Measurements from ENCODE around the gene MPG. TPM values are rescaled to one million over a fixed set of nuclear protein-coding genes. Genes with fewer than 3 reads are reported as not detected.

The MPG gene
- total RNA-seq, 1 donor from 2014 or later, result 43.4 TPM

- H3K4me1 Mint-ChIP-seq, result no peaks in the 10 kb centered on the region
- no peak for TF ChIP-seq CTCF (IDR thresholded peaks at IDR 0.05; ENCODE audit: unreplicated experiment)
- H3K27ac Mint-ChIP-seq, result no peak overlapping the region
- no peak for DNase-seq (ENCODE audit: low spot score in 2 of 2, unreplicated experiment in 2 of 2)
- H3K9me3 Mint-ChIP-seq, result no peaks in the 10 kb centered on the region
- no peaks in the 10 kb centered on the region for H3K27me3 Mint-ChIP-seq (ENCODE audit: low read depth)
- H3K36me3 Mint-ChIP-seq, result peaks cover 11% of the 10 kb centered on the region
- H3K4me3 Mint-ChIP-seq, result no peak overlapping the region
Observed at GRCh38 chr16:83781-84615, 6.0 kb downstream of the MPG start.

GRCh38 chr16:84718-85406 lies 6.8 kb downstream of the MPG start:
- H3K27ac Mint-ChIP-seq, result no peak overlapping the region
- H3K9me3 Mint-ChIP-seq, result no peaks in the 10 kb centered on the region
- peaks cover 11% of the 10 kb centered on the region for H3K36me3 Mint-ChIP-seq
- DNase-seq (ENCODE audit: low spot score in 2 of 2, unreplicated experiment in 2 of 2), result no peak
- H3K27me3 Mint-ChIP-seq (ENCODE audit: low read depth), result no peaks in the 10 kb centered on the region
- no peak overlapping the region for H3K4me3 Mint-ChIP-seq
- H3K4me1 Mint-ChIP-seq, result no peaks in the 10 kb centered on the region
- no peak for TF ChIP-seq CTCF (IDR thresholded peaks at IDR 0.05; ENCODE audit: unreplicated experiment)

GRCh38 chr16:85407-85782 lies 7.4 kb downstream of the MPG start:
- Mint-ChIP-seq H3K9me3 (no peaks in the 10 kb centered on the region), H3K27ac (no peak overlapping the region)

GRCh38 chr16:85865-86264 lies 7.8 kb downstream of the MPG start:
- no peak for DNase-seq (ENCODE audit: low spot score in 2 of 2, unreplicated experiment in 2 of 2)

More at GRCh38 chr16:85407-85782, 7.4 kb downstream of the MPG start:
- no peak overlapping the region for H3K4me3 Mint-ChIP-seq
- no peak for TF ChIP-seq CTCF (IDR thresholded peaks at IDR 0.05; ENCODE audit: unreplicated experiment)
- no peak for DNase-seq (ENCODE audit: low spot score in 2 of 2, unreplicated experiment in 2 of 2)
- no peaks in the 10 kb centered on the region for H3K27me3 Mint-ChIP-seq (ENCODE audit: low read depth)
- H3K4me1 Mint-ChIP-seq, result no peaks in the 10 kb centered on the region
- peaks cover 13% of the 10 kb centered on the region for H3K36me3 Mint-ChIP-seq

GRCh38 chr16:86483-86952 lies 8.5 kb downstream of the MPG start:
- H3K27ac Mint-ChIP-seq, result no peak overlapping the region
- no peaks in the 10 kb centered on the region for H3K4me1 Mint-ChIP-seq
- DNase-seq (ENCODE audit: low spot score in 2 of 2, unreplicated experiment in 2 of 2), result no peak
- H3K9me3 Mint-ChIP-seq, result no peaks in the 10 kb centered on the region
- H3K36me3 Mint-ChIP-seq, result peaks cover 16% of the 10 kb centered on the region
- no peak overlapping the region for H3K4me3 Mint-ChIP-seq
- no peak for TF ChIP-seq CTCF (IDR thresholded peaks at IDR 0.05; ENCODE audit: unreplicated experiment)
- H3K27me3 Mint-ChIP-seq (ENCODE audit: low read depth), result no peaks in the 10 kb centered on the region

More at GRCh38 chr16:85865-86264, 7.8 kb downstream of the MPG start:
- Mint-ChIP-seq H3K4me3 (no peak overlapping the region), H3K4me1 (no peaks in the 10 kb centered on the region), H3K27me3 (ENCODE audit: low read depth) (no peaks in the 10 kb centered on the region), H3K27ac (no peak overlapping the region), H3K9me3 (no peaks in the 10 kb centered on the region), H3K36me3 (peaks cover 16% of the 10 kb centered on the region)
- no peak for TF ChIP-seq CTCF (IDR thresholded peaks at IDR 0.05; ENCODE audit: unreplicated experiment)
